AG20443 (cell line): Measurements from ENCODE around the gene PHF19.
A peak's percentile ranks its signal among the peaks of the same experiment; 100 is the strongest.

Source experiments
- DNase-seq: peaks from one replicate; pipeline ENCODE4 v3.0.0; 2012; ENCODE audit warnings: low spot score, mixed read lengths

Gene PHF19

DNA sequence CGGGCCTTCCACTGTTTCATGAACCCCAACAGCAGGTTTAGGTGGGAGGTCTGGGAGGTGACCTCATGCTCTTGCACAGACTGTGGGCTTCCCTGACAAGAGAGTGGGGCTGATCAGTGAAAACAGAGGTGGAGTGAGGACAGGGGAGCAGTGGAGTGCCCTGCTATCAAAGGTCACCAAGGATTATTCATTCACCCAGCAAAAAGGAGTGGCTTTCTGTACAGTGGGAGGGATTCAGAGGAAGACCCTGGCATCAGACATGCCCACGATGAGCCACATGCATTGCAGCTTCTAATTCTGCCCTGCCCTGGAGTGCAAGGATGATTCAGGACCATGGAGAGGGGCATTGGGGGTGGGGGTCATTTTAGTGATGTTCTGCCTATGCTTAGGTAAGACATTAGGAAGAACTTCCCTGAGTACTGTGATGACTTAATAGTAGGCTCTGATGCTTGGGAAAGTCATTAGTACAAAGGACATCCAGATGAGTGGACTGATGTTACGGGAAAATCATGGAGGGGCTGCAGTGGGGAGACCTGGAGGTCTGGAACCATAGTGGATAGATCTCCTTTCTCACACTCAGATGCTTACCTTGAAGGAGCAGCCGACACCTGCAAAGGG lies 36.8 kb upstream of the PHF19 start:
- DNase-seq, result no peak

DNA sequence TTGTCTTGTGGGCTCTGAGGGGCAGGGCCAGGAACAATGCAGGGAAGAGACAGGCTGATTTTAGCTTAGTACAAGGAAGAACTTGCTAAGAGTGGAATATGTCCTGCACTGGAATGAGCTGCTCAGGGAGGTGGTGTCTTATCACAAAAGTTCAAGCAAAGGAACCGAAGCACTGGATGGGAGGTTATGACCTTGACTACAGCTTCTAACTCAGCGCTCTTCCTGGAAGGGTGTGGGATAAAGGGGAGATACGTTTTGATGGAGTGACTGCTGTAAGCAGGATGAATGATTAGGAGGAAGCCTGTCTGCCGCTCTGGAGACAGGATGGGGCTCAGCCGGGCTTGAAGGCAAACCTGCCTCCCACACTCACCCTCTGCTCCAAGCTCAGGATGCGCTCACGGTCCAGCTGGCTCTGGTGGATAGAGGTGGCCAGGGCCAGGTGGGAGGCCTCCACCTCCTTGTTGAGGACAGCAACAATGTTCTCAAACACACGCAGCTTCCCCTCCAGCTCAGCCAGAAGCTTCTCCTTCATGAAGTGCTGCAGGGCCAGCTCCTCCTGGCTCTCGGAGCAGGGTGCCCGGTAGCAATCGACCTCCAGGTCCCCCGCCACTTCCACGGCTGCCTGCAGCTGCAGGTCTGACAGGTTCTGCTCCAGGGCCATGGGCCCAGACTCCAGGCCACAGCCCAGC lies 36.1 kb upstream of the PHF19 start:
- DNase-seq, result no peak

DNA sequence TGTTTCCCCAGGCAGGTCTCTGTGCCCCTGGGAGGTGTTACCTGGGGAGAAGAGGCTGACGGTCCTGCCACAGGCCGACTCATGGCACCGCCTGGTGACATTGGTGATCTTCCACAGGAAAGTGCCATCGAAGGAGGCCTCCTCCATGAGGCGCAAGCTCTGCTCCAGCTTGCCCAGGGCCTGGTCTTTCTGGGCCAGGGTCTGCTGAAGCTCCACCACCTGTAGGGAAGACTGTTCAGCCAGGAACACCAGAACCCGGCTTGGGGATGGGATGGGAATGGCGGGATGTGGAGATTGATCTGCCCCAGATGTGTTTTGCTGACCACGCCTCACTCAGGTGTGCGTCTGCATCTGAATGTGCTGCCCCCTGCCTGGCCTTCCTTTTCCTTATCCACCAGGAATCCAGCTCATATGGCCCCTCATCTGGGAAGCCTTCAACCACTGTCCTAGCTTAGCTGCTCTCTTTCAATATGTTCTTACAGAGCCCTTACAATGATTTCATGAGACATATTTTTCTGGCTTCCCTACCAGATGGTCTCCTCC lies 34.4 kb upstream of the PHF19 start:
- DNase-seq, result no peak

DNA sequence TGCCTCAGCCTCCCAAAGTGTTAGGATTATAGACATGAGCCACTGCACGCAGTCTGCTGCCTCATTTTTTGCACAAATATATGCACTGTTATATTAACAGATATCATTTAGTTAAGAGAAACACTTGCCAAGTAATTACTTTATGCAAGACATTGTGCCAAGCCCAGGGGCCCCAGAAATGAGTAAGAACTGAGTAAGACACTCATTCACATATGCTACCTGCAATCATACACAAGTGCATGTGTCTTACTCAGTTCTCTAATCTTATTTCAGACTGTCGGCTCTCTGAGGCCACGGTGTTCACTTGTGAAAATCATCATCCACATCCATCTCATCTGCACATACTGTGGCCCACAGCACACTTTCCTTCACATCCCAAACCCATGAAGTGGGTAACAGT lies 33.7 kb upstream of the PHF19 start:
- no peak for DNase-seq

DNA sequence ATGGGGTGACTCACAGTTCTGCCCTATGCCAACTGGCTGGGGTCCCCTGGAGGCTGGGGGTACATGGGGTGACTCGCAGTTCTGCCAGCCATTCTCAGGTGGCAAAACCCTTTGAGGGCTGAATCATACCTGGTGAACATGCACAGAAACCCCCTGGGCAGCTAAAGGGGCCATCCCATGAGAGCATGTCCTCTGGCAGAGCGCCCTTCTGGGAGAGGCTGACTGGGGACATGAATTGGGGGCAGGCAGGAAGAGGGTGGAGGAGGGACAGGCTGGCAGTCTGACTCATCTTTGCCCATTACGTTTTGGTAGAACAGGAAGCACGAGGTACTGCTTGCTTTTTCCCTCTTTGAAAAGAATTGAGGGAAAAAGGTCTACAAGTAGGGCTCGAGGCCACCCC lies 32.9 kb upstream of the PHF19 start:
- no peak for DNase-seq

DNA sequence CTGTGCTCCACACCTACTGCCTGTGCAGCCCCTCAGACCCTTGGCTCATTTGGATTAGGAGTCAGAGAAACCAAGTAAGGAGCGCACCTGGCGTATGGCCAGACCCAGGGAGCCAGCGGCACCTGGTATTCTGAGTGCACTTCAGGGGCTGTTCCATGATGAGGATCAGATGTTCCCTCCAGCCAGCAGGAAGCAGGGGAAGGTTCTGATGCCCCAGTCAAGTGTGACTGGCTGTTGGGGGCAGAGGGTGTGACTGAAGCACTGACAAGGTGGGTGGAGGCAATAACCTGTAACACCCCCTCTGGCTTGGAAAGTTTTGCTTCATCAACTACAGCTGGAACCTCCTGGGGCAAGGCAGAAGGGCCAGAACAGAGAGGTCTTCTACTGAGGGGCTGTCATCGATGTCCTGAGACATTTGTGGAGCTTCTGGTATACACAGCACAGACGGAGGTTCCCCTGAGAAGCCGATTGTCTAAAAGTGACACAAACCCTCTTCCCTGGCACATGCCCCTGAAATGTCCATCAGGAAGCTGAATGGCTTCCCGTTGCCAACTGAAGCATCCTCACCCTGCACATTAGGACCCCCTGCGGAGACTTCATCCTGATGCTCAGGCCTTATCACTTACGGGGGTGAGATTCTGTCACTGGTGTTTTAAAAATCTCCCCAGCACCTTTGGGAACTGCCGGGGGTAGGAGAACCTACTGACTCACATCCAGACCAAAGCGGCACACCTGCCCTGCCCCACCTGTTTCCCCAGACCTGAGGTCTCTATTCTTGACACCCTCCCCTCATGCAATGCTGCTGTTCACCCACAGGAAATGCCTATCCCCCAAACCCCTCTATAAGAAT lies 28.6 kb upstream of the PHF19 start:
- DNase-seq, result no peak

DNA sequence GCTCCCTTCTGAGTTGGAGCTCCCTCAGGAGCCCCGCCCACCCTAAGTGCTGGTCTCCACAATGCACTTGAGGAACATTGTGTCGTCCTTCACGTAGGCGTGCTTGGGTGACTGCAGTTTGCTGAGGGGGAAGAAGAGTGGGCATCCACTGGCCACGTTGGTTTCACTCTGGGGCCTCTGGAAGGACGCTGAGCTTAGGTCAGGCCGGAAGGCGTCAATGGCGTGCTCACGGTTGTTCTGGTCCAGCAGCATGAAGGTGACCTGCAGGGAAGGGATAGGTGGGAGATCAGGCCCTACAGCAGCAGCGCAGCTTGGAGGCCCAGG lies 28.0 kb upstream of the PHF19 start:
- DNase-seq, result no peak

DNA sequence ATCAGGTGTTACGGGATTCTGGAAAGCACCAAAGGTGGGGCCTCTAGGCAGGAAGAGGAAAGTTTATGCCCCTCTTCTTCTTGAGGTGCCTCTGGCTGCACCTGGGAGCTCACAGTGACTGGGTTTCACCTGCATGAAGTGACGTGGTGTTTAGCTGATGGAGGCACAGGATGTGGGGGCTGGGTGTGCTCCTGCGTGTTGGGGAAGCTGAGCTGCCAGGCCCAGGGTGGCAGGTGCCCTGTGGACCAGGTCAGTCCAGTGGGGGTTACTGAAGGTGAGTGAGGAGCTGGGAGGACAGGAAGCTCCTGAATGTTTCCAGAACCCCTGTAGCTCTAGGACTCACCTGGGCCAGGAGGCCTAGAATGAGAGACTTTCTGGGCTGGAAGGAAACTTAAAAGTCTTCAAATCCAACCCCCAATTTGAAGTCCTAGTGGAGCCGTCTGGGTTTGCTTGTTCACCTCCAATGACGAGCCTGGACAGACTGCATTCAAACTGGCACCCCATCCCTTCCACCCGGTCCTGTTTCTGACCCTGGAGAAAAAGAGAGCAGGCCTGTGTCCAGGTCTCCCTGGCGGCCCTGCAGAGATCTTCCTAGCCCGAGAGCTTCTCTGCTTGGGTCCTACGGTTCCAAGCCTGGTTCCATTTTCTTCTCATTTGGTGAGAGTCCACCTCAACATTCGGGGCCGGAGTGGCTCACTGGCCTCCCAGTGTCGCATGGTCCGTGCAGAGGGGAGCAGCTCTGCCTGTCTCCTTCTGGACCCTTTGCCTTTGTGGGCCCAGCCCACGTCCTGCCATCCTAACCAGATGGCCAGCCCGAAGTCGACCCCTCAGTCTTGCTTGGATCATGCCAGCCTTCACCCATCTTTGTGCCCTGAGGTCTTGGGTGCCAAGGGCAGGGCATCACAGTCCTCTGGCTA lies 27.3 kb upstream of the PHF19 start:
- no peak for DNase-seq

DNA sequence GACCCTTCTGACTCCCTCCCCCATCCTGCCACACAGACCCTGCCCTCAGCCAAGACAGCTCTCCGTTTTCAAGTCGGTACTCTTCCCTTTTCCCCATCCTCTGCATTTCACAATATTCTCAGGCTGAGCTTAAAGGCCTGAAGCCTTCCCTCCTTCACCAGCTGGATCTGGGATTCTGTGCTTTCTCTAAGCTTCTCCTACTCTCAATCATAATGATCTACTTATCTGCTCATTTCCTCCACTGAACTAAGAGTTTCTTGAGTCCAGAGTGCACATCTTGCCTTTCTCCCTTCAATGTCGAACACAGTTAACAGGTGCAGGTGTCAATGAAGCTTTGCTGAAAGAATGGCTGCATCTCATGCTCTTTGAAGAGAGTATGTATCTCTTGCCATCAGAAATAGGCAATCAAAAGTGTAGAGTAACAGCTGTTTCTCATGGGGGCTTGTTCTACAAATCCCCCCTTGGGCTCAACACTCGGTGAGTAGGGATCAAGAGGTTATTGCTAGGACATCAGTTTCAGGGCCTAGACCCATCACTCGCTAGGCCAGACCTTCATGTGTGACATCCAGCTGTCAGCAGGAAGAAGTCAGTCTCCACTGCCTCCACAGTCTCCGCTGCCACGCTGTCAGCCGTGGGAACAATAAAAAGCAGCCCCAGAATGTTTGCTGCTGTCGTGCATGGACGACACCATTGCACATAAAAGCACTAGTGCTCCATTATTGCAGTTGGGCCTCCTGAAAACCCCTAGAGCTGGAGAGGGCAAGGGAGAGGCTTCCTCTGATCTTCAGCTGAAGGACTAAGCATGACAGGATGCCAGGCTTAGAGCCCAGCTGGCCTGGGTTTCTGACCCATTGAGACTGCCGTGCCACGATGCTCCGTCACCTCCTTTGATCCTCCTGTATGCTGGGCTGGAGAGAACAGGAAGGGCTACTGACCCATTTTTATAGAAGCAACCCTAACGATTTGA lies 25.9 kb upstream of the PHF19 start:
- DNase-seq, result no peak

DNA sequence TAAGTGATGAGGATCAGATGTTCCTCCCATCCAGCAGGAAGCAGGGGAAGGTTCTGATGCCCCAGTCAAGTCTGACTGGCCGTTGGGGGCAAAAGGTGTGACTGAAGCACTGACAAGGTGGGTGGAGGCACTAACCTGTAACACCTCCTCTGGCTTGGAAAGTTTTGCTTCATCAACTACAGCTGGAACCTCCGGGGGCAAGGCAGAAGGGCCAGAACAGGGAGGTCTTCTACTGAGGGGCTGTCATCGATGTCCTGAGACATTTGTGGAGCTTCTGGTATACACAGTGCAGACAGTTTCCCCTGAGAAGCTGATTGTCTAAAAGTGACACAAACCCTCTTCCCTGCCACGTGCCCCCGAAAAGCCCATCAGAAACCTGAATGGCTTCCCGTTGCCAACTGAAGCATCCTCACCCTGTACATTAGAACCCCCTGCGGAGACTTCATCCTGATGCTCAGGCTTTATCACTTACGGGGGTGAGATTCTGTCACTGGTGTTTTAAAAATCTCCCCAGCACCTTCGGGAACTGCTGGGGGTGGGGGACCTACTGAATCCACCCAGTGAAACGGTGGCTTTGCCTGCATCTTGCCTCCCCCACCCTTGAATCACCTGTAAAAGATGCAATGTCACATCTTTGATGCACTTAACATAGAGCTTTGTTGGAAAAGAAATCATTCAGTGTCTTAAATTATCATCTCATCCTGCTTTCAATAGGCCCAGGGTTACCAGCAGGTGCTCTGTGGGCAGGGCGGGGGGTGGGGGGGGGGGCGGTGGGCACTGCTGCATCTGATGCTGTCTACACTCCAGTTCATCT lies 25.0 kb upstream of the PHF19 start:
- no peak for DNase-seq

DNA sequence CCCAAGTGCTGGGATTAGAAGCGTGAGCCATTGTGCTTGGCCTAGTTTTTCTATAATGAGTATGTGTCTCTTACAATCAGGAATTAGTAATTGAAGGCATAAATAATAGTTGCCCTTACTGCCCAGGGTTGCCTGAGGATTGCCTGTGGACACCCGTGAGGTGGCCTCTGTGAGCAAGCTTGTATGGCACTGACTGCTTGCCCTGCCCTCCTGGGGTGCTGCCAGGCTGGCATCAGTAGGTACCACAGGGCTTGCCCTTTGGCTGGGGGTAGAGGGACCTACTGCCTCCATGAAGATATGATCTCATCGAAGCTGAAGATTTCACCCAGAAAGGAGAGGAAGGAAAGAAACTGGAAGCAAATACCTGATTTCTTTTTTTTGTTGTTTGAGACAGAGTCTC lies 23.8 kb upstream of the PHF19 start:
- DNase-seq, result no peak

DNA sequence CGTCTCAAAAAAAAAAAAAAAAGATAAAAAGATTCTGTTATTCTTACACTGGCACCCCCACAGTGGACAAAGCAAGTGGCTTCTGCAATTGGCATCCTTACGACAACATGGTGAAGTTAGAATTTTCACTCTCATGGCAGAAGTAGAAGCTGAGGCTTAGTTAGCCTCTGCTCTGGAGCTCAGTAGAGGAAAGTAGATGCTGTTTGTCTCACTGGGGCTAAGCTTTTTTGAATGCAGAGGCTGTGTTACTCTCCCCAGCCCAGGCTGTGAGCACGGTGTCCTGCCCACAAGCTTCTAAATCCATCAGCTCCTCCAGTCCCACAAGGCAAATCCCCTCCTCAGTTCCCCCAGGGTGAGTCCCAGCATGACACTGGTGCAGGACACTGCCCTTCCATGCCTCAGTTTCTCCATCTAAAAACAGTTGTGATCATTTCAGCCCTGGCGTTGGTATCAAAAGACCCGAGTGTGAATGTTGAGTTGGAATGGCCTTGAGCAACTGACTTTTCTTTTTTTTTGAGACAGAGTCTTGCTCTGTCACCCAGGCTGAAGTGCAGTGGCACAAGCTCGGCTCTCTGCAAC lies 22.6 kb upstream of the PHF19 start:
- DNase-seq, result no peak

DNA sequence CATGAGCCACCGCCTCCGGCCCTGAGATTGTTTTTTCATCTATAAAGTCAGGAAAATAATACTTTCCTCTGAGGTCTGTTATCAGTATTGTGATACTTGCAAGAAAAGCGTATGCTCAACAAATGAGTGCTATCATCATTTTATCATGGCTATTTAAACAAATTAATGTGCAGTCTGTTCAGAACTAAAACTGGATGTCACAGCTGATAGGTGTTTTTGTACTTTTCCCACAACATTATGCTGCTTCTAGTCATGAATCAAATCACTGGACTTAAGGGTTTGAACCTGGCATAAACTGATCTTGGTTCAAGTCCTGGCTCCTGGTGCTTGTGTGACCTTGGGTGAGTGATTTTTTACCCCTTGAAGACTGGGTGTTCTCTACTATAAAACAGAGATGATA lies 21.4 kb upstream of the PHF19 start:
- no peak for DNase-seq

DNA sequence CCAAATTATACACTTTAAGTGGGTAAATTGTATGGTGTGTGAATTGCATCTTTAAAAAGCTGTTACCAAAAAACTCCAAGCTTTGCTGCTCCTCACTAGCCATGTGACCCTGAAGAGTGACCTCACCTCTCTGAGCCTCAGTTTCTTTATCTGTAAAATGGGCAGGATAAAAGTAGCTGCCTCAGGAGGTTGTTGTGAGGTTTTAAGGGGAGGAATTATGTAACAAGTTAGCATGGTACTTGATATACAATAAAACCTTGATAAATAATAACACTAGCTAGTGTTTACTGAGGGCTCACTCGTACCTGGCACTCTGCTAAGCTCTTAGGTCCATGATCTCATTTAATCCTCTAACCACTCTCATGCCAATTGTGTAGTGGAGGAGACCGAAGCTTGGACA lies 19.0 kb upstream of the PHF19 start:
- no peak for DNase-seq

DNA sequence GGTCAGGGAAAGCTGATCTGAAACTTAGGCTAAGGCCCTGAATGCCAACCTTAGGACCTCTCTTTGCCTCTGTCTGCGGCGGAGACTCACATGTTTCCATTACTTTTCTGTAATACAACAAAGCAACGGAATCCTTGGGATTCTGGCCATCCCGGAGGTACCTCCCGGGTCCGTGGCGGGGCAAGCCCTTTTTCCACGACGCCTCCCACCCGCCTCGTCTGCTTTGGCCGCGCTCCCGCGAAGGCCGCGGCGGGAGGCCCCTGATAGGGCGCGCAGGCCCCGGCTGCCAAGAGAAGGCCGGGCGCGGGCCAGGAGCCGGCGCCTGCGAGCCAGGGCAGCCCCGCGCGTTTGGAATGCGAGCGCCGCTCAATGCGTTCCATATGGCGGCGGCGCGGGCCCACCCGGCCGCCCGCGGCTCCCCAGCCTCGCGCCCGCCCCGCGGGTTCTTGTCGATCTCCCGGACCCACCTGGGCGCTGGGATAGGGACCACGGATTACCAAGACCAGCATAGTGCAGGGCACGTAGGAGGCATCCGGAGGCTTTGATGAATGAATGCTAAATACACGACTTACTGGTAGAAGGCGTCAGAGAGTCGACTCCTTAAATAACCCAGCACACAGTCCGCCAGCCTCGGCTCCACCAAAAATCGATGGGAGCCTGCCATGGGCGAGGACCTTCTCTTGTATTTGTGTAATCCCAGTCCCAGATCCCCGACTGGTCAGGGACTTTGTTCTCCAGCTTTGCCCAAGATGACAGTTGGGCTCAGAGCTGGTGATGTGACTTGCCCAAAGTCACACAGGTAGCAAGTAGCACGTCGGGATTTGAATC lies 17.5 kb upstream of the PHF19 start:
- DNase-seq, result peak; percentile 79

DNA sequence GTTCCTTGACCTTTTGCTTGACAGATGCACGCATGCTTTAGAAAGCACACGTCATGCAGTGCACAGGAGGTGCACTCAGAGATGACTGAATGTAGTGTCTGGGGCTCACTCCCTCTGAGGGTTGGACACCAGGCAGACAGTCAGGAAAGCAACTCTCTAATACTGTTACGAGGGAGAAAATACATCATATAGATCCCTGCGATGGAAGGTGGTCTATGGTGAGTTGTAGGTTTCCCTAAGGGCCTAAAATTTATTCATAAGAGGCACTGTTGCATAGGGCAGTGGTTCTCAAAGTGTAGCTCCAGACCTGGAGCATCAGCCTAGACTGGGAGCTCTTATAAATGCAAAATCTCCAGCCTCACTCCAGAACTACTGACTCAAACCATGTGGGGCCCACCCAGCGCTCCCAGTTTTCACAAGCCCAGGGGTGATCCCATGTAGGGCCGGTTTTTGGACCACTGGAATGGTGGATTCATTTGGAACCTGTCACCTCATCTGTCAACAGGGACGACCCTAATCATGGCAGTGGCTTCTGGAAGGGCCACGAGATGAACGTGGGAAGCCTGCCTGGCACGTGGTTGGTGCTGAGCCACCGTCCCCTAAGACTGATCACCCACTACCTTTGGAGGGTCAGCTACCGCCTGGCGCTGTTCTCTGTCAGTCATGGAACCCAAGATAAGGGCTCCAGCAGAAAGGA lies 16.8 kb upstream of the PHF19 start:
- DNase-seq, result no peak

DNA sequence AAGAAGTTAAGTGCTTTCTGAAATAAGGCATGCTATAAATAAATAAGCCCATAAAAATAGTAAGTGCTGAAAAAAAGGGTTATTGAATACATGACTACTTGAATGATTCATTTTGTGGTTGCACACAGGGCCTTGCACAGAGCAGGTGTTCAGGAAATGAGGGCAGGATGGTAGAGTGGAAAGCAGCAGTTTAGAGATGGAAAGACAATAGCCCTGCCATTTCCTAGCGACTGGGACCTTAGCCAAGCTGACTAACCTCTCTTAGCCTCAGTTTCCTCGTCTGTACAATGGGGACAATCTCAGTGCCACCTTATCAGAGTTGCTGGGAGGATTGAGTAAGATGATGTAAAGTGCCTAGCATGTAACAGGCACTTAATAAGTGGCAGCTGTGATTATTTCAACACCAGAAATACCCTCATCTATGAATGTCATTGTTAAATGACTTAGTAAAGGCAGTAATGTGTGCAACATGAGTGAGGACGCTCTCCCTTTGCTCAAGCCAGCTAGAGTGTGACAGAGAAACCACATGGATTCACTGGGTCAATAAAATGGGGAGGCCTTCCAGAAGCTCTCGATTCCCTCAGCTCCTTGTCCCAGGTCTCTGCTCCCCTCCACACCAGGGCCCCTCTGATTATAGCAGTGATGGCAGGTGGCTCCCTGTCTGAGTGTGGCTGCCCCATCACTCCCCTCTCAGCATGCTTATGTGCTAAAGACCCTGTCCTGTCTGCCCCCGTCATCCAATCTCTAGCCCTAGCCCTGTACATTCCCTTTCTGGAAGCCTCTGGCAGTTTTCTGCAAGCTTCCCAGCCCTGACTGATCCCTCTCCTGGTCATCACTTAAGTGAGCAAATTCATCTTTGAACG lies 16.0 kb upstream of the PHF19 start:
- peak; percentile 41 for DNase-seq
